WTC11 (cell line): ENCODE results near the gene TES. TPM values are rescaled to one million over a fixed set of nuclear protein-coding genes. Genes with fewer than 3 reads are reported as not detected.
A peak's percentile ranks its signal among the peaks of the same experiment; 100 is the strongest.
"Not testable (repeated sequence)": the region's sequence is repeated elsewhere in the genome, so short reads cannot be mapped to it uniquely, and the experiment has no call there.

Source experiments
- ATAC-seq: fragments of 200-7000 bp; cut with Tn5 transposase; 2 replicates; pipeline ENCODE4 v1.10.0; 2021; ENCODE audit warnings: mild to moderate bottlenecking, moderate library complexity
- CTCF ChIA-PET: fragments of 300-600 bp; sonication (Branson Sonifier 250); formaldehyde crosslinking; loops from one replicate; lab custom pipeline; 2021; ENCODE audit warnings: antibody characterized with exemption; lab: Charles Lee
- POLR2A ChIA-PET: fragments of 350-600 bp; sonication (Branson Sonifier 250); formaldehyde crosslinking; loops from one replicate; lab custom pipeline; 2021; ENCODE audit warnings: antibody characterized with exemption; lab: Charles Lee
- DNase-seq: peaks from one replicate; pipeline ENCODE4 v3.0.0; 2021; ENCODE audit warnings: low spot score
- H3K27ac Mint-ChIP-seq: 2 replicates; pipeline ENCODE4 v1.8.0; 2021; ENCODE audit warnings: mixed read lengths
- H3K27me3 Mint-ChIP-seq: 2 replicates; pipeline ENCODE4 v1.8.0; 2021; ENCODE audit warnings: low read depth, mild to moderate bottlenecking, moderate library complexity, mixed read lengths
- H3K36me3 Mint-ChIP-seq: 2 replicates; pipeline ENCODE4 v1.8.0; 2021; ENCODE audit warnings: mixed read lengths
- H3K4me1 Mint-ChIP-seq: 2 replicates; pipeline ENCODE4 v1.8.0; 2022; ENCODE audit warnings: mixed read lengths
- H3K4me3 Mint-ChIP-seq: 2 replicates; pipeline ENCODE4 v1.8.0; 2021; ENCODE audit warnings: mild to moderate bottlenecking, moderate library complexity, mixed read lengths
- H3K9me3 Mint-ChIP-seq: 2 replicates; pipeline ENCODE4 v1.8.0; 2021; ENCODE audit warnings: mixed read lengths
- ATF1 ChIP-seq: sonication (generic); formaldehyde crosslinking; IDR thresholded peaks from 2 replicates; pipeline ENCODE4 v1.8.1; 2023; ENCODE audit warnings: mild to moderate bottlenecking, moderate library complexity, missing genetic modification reagents
- CBFB ChIP-seq: sonication (generic); formaldehyde crosslinking; IDR thresholded peaks from 2 replicates; pipeline ENCODE4 v1.8.1; 2022; ENCODE audit warnings: mild to moderate bottlenecking, low read depth, missing genetic modification reagents
- CREM ChIP-seq: sonication (generic); formaldehyde crosslinking; IDR thresholded peaks from 2 replicates; pipeline ENCODE4 v1.8.1; 2022; ENCODE audit warnings: mild to moderate bottlenecking, missing genetic modification reagents, moderate library complexity
- ETV6 ChIP-seq: sonication (generic); formaldehyde crosslinking; IDR thresholded peaks from 2 replicates; pipeline ENCODE4 v1.8.1; 2022; ENCODE audit warnings: mild to moderate bottlenecking, missing genetic modification reagents
- FOXP1 ChIP-seq: sonication (generic); formaldehyde crosslinking; IDR thresholded peaks from 2 replicates; pipeline ENCODE4 v1.8.0; 2022; ENCODE audit warnings: missing genetic modification reagents, mild to moderate bottlenecking, moderate library complexity, borderline replicate concordance
- NFATC4 ChIP-seq: fragments of 250-450 bp; sonication (Bioruptor Pico); IDR thresholded peaks from 2 replicates; pipeline ENCODE4 v1.9.0; 2021; ENCODE audit warnings: mild to moderate bottlenecking
- NR3C1 ChIP-seq: sonication (generic); formaldehyde crosslinking; conservative IDR thresholded peaks from 2 replicates; pipeline ENCODE4 v1.8.1; 2023; ENCODE audit warnings: low read depth, mild to moderate bottlenecking, missing genetic modification reagents
- OVOL2 ChIP-seq: fragments of 250-450 bp; sonication (Bioruptor Pico); IDR thresholded peaks from 2 replicates; pipeline ENCODE4 v1.9.0; 2021; ENCODE audit warnings: mild to moderate bottlenecking, borderline replicate concordance
- RORB ChIP-seq: fragments of 250-450 bp; sonication (Bioruptor Pico); IDR thresholded peaks from 2 replicates; pipeline ENCODE4 v1.9.0; 2021; ENCODE audit warnings: mild to moderate bottlenecking
- SOX15 ChIP-seq: fragments of 250-450 bp; sonication (Bioruptor Pico); IDR thresholded peaks from 2 replicates; pipeline ENCODE4 v1.9.0; 2021; ENCODE audit warnings: mild to moderate bottlenecking
- SP1 ChIP-seq: sonication (generic); formaldehyde crosslinking; conservative IDR thresholded peaks from 2 replicates; pipeline ENCODE4 v1.8.1; 2022; ENCODE audit warnings: missing genetic modification reagents
- TCF7 ChIP-seq: sonication (generic); formaldehyde crosslinking; IDR thresholded peaks from 2 replicates; pipeline ENCODE4 v1.8.0; 2022; ENCODE audit warnings: mild to moderate bottlenecking, low read depth, missing genetic modification reagents, moderate library complexity
- ZBTB21 ChIP-seq: sonication (generic); formaldehyde crosslinking; IDR thresholded peaks from 2 replicates; pipeline ENCODE4 v1.8.1; 2023; ENCODE audit warnings: mild to moderate bottlenecking, missing genetic modification reagents, borderline replicate concordance
- ZNF138 ChIP-seq: sonication (generic); formaldehyde crosslinking; conservative IDR thresholded peaks from 2 replicates; pipeline ENCODE4 v1.8.1; 2022; ENCODE audit warnings: mild to moderate bottlenecking, moderate library complexity, missing genetic modification reagents
- ZNF317 ChIP-seq: sonication (generic); formaldehyde crosslinking; IDR thresholded peaks from 2 replicates; pipeline ENCODE4 v1.8.1; 2023; ENCODE audit warnings: low read depth, mild to moderate bottlenecking, moderate library complexity, missing genetic modification reagents, borderline replicate concordance
- ZNF671 ChIP-seq: fragments of 250-450 bp; sonication (Bioruptor Pico); IDR thresholded peaks from 2 replicates; pipeline ENCODE4 v1.8.0; 2021; ENCODE audit warnings: mild to moderate bottlenecking
- total RNA-seq: library from RNA; stranded (reverse); gene quantifications from 3 replicates; pipeline ENCODE4 v1.2.3, GENCODE V29; 2021
- TF ChIP-seq, protein P1 (sequence below): sonication (generic); formaldehyde crosslinking; IDR thresholded peaks from 2 replicates; pipeline ENCODE4 v1.8.0; 2022; ENCODE audit warnings: mild to moderate bottlenecking, missing genetic modification reagents
- TF ChIP-seq, protein P2 (sequence below): fragments of 200-600 bp; IDR thresholded peaks from 2 replicates; pipeline ENCODE4 v1.8.0; 2022; ENCODE audit warnings: antibody characterized with exemption
- TF ChIP-seq, protein P3 (sequence below): sonication (generic); formaldehyde crosslinking; IDR thresholded peaks from 2 replicates; pipeline ENCODE4 v1.8.1; 2022; ENCODE audit warnings: low read depth, missing genetic modification reagents, borderline replicate concordance
- TF ChIP-seq, protein P4 (sequence below): fragments of 250-450 bp; sonication (Bioruptor Pico); IDR thresholded peaks from 2 replicates; pipeline ENCODE4 v1.9.0; 2021; ENCODE audit warnings: mild to moderate bottlenecking

Gene TES
- total RNA-seq, 1 experiment from 2014 or later, result 48.5 TPM

GRCh38 chr7:116291937-116292336 is 81.6 kb downstream of the TES start (continued):
- TF ChIP-seq FOXP1 (CRISPR knock-in tag) (no peak), TCF7 (CRISPR knock-in tag) (no peak)

DNA sequence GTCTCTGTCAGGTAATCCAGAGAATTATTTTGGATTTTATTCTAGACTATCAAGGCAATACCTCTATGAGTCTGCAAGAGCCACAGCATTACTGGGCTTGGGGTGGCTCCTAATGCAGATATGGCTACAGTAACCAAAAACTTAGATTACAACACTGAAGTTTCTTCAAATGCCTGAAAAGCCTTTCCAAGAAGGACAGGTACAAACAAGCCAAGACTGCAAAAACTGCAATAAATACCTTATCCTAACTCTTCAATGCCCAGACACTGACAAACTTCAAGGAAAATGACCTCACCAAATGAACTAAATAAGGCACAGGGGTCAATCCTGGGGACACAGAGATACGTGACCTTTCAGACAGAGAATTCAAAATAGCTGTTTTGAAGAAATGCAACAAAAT is 82.0 kb downstream of the TES start:
- Mint-ChIP-seq H3K36me3 (no peaks in the 10 kb centered on the region), H3K9me3 (peaks cover 29% of the 10 kb centered on the region), H3K4me1 (no peaks in the 10 kb centered on the region), H3K27ac (no peak overlapping the region), H3K27me3 (no peaks in the 10 kb centered on the region), H3K4me3 (no peak overlapping the region)
- no peak for TF ChIP-seq ATF1 (CRISPR knock-in tag)
- no peak for TF ChIP-seq CREM (CRISPR knock-in tag)
- TF ChIP-seq, protein P1, sequence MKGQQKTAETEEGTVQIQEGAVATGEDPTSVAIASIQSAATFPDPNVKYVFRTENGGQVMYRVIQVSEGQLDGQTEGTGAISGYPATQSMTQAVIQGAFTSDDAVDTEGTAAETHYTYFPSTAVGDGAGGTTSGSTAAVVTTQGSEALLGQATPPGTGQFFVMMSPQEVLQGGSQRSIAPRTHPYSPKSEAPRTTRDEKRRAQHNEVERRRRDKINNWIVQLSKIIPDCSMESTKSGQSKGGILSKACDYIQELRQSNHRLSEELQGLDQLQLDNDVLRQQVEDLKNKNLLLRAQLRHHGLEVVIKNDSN, result no peak
- no peak for TF ChIP-seq CBFB (CRISPR knock-in tag)
- TF ChIP-seq RORB (CRISPR knock-in tag), result no peak
- TF ChIP-seq ETV6 (CRISPR knock-in tag), result no peak
- TF ChIP-seq, protein P2, sequence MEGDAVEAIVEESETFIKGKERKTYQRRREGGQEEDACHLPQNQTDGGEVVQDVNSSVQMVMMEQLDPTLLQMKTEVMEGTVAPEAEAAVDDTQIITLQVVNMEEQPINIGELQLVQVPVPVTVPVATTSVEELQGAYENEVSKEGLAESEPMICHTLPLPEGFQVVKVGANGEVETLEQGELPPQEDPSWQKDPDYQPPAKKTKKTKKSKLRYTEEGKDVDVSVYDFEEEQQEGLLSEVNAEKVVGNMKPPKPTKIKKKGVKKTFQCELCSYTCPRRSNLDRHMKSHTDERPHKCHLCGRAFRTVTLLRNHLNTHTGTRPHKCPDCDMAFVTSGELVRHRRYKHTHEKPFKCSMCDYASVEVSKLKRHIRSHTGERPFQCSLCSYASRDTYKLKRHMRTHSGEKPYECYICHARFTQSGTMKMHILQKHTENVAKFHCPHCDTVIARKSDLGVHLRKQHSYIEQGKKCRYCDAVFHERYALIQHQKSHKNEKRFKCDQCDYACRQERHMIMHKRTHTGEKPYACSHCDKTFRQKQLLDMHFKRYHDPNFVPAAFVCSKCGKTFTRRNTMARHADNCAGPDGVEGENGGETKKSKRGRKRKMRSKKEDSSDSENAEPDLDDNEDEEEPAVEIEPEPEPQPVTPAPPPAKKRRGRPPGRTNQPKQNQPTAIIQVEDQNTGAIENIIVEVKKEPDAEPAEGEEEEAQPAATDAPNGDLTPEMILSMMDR, result no peak
- TF ChIP-seq SP1 (CRISPR knock-in tag), result no peak
- TF ChIP-seq NR3C1 (CRISPR knock-in tag), result no peak
- TF ChIP-seq ZBTB21, result no peak
- no peak for TF ChIP-seq ZNF317 (CRISPR knock-in tag)
- no peak for TF ChIP-seq NFATC4 (CRISPR knock-in tag)
- no peak for TF ChIP-seq ZNF671 (CRISPR knock-in tag)
- no peak for TF ChIP-seq OVOL2
- ATAC-seq (no peak), DNase-seq (no peak)
- ChIA-PET CTCF (no interaction called here), POLR2A (no interaction called here)

- 0 out of 2 replicates have a peak, but pooled peaks have one; percentile 52 for ATAC-seq
Measured at GRCh38 chr7:116293139-116293538, 82.8 kb downstream of the TES start.

DNA sequence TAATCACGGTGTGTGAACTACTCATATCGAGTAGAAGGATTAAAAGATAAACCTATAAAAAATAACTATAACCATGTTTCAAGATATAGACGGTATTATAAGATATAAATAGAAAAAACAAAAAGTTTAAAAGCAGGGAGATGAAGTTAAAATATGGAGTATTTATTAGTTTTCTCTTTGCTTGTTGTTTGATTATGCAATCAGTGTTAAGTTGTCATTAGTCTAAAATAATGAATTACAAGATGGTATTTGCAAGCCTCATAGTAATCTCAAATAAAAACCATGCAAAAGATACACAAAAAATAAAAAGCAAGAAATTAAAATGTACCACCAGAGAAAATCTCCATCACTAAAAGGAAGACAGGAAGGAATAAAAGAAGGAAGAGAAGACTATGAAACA is 83.3 kb downstream of the TES start:
- Mint-ChIP-seq H3K36me3 (no peaks in the 10 kb centered on the region), H3K27me3 (no peaks in the 10 kb centered on the region), H3K27ac (no peak overlapping the region), H3K4me3 (no peak overlapping the region), H3K4me1 (no peaks in the 10 kb centered on the region), H3K9me3 (peaks cover 39% of the 10 kb centered on the region)
- TF ChIP-seq SOX15 (CRISPR knock-in tag) (no peak), ZNF138 (CRISPR knock-in tag) (no peak)
- TF ChIP-seq, protein P3, sequence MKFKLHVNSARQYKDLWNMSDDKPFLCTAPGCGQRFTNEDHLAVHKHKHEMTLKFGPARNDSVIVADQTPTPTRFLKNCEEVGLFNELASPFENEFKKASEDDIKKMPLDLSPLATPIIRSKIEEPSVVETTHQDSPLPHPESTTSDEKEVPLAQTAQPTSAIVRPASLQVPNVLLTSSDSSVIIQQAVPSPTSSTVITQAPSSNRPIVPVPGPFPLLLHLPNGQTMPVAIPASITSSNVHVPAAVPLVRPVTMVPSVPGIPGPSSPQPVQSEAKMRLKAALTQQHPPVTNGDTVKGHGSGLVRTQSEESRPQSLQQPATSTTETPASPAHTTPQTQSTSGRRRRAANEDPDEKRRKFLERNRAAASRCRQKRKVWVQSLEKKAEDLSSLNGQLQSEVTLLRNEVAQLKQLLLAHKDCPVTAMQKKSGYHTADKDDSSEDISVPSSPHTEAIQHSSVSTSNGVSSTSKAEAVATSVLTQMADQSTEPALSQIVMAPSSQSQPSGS (CRISPR knock-in tag), result no peak
- POLR2A ChIA-PET, result no interaction called here
- CTCF ChIA-PET, result no interaction called here
- ATAC-seq (no peak), DNase-seq (no peak)

More at GRCh38 chr7:116293139-116293538, 82.8 kb downstream of the TES start:
- DNase-seq, result no peak
- H3K36me3 Mint-ChIP-seq, result no peaks in the 10 kb centered on the region
- TF ChIP-seq, protein P4, sequence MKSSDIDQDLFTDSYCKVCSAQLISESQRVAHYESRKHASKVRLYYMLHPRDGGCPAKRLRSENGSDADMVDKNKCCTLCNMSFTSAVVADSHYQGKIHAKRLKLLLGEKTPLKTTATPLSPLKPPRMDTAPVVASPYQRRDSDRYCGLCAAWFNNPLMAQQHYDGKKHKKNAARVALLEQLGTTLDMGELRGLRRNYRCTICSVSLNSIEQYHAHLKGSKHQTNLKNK (CRISPR knock-in tag), result no peak
- TF ChIP-seq NFATC4 (CRISPR knock-in tag), result no peak
- no peaks in the 10 kb centered on the region for H3K27me3 Mint-ChIP-seq
- no peak overlapping the region for H3K4me3 Mint-ChIP-seq
- ChIA-PET CTCF (no interaction called here), POLR2A (no interaction called here)
- H3K27ac Mint-ChIP-seq, result no peak overlapping the region
- peaks cover 34% of the 10 kb centered on the region for H3K9me3 Mint-ChIP-seq
- H3K4me1 Mint-ChIP-seq, result no peaks in the 10 kb centered on the region

DNA sequence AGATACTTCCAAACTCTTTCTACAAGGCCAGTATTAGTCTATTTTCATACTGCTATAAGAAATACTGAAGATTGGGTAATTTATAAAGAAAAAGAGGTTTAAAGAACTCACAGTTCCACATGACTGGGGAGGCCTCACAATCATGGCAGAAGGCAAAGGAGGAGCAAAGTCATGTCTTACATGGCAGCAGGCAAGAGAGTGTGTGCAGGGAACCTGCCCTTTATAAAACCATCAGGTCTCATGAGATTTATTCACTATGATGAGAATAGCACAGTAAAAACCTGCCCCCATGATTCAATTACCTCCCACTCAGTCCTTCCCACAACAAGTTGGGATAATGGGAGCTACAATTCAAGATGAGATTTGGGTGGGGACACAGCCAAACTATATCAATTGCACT is 85.6 kb downstream of the TES start:
- H3K27me3 Mint-ChIP-seq, H3K36me3 Mint-ChIP-seq, POLR2A ChIA-PET, ATAC-seq, DNase-seq, H3K27ac Mint-ChIP-seq, H3K4me3 Mint-ChIP-seq, H3K4me1 Mint-ChIP-seq: not testable (repeated sequence)
- CTCF ChIA-PET, result interaction anchor here (2.2 kb wide), 1 partner anchor 230 kb away, joined by 4 read pairs; no protein-coding TSS in a partner anchor
- peaks cover 42% of the 10 kb centered on the region for H3K9me3 Mint-ChIP-seq
